KBM-7 (cell line): Measurements from ENCODE around the gene TCTN1.

Experiments used
- DNase-seq: peaks from one replicate; pipeline ENCODE4 v3.0.0-alpha.2; 2015
- in situ Hi-C: fragments of 300-500 bp; cut with MboI; formaldehyde crosslinking; loops from 2 replicates; pipeline ENCODE4 v1.14.3; 2020; ENCODE audit warnings: low sequenced_read_pairs, low pct_unique_long_range_greater_than_20kb, mixed read lengths

The TCTN1 gene

DNA sequence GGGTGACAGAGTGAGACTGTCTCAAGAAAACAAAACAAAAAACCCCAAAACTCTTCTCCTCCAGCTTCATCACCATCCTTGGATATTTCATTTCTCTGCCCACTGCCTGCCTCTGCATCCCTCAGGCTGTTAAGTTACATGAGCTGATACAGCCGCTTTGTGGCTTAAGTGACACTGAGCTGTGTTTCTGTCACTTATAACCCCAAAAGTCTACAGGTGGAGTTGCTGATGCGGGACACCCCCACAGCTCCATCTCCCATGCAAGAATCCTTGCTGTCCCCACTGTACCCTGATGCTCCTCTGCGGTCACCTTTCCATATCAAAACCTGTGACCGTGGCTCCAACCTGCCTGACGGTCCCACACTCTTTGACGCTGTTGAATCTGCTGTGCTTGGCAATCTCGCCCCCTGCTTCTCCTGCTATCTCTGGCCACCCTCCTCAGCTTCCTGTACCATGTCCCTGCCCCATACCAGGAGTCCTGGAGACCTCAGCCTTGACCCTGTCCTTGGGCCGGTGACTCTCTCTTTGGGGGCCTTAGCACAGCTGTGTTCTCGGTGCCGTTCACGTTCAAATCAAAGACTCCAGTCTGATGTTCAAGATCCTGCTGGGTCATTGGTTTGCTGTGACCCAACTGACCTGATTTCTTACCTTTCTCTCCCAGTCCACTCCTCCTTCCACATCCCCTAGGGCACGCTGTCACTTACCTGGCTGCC lies 54.7 kb downstream of the TCTN1 start:
- in situ Hi-C loops, result no loop called here
- no peak for DNase-seq

DNA sequence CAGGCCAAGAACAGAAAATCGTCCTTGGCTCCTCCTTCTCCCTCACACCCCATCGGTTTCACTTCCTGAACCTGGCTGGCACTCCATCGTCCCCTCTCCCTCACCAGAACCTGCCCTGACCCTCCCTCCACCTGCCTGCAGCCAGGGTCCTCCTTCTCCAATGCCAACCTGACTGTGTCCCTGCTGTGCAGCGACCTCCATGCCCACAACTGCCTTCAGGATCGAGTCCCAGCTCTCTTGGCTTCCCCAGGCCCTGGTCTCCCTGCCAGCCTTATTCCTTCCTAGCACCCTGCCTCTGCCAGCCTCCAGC lies 55.2 kb downstream of the TCTN1 start:
- in situ Hi-C loops, result no loop called here

DNA sequence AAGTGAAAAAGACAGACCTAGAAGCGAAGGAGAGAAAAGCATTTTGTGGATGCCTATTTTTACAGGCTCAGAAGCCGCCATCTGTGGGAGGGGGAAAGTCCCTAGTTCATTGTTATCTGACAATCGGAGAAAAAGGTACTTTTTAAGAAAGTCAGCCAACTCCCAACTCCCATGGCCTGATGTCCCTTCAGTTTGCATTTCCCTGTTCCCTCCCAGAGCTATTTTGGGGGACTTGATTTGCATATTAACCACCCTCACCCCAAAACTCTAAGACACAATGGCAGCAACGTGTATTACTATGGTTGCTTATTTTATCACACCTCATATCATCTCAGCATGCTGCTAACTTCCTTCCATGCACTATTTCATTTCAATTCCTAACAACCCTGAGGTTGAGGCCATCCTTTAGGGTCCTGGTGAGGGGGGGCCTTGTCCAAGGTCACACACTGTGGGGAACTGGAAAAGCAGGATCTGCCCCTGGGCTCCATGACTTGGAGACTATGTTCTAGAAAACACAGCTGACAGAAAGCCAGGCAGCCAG lies 56.3 kb downstream of the TCTN1 start:
- in situ Hi-C loops, result no loop called here
- no peak for DNase-seq

More for the DNA sequence above, 55.2 kb downstream of the TCTN1 start:
- DNase-seq, result no peak

DNA sequence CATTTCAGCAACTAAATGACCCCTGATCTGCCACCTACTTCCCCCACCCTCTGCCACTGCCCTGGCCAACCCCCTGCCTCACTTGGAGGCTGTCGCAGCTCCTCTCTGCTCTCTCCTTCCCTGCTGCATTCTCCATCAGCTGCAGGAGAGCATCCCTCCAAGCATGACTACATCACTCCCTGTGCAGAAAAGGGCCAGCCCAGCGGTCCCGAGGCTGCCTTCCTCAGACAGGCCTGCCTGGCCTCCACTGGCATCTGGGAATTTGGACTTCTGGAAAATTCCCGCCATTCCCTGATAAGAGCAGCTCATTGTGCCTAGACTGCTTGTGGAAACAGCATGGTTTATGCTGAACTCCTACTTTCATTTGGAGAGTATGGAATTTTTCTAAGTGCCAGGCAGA lies 62.2 kb downstream of the TCTN1 start:
- no peak for DNase-seq

DNA sequence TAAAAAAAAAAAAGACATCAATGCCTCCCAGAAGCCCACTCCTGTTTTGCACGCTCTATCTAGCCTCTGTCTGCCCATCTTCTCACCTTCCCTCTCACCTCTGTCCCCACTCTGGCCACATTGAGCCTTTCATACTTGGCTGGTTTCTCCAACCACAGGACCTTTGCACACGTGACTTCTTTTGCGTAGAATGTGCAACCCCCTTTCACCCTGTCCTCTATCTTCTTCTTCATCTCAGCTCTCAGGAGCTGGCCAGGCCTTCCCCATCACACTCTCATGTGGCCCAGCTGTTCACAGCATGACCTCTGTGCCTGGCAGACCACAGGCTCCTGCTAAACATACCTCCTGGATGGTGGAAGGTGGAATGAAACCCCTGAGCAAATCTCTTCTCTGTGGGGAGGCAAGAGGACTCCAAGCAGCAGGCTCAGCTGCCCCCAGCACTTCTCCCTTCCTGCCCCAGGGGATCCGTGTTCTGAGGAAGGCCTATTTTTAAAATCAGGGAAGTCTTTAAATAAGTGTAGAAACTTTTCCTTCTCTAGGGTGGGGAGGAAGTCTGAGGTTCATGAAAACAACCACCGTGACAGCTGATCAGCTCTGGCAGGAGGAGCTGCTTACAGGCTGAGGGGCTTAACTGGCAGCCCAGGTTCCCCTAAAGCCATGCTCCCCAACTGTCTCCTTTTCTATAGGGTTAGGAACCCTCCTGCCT lies 63.4 kb downstream of the TCTN1 start:
- in situ Hi-C loops, result no loop called here
- peak; percentile 86 for DNase-seq

More for the DNA sequence above, 62.2 kb downstream of the TCTN1 start:
- in situ Hi-C loops, result no loop called here

DNA sequence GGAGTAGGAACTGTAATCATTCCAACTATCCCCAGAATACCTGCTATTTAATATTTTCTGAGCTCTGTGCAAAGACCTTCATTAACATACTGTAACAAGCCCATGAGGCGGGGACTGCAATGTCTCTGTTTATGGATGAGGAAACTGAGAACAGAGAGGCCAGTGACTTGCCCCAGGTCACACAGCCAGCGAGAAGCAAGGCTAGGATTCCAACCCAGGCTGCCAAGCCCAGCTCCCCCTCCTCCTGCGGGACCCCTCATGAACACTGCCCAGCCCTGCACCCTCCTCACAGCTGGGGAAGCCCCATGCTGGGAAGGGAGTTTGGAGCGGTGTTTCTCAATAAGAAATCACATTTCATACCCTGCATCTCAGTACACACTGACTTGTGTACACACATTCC lies 64.1 kb downstream of the TCTN1 start:
- in situ Hi-C loops, result no loop called here

DNA sequence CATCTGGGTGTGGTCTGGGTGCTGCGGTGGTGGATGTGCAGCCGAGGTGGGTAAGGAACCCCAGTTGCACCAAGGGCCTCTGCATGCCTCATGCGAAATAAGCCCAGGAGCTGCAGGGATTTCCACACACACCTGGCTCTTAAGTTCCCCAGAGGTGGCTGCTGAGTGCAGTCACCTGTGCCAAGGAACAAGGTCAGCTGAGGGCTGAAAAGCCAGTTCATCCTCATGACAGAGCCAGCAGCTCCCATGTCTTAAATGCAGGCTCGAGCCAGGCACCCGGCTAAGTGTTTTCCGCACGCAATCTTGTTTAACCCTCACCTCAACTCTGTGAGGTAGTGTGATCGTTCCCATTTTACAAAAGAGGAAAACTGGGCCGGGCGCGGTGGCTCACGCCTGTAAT lies 65.3 kb downstream of the TCTN1 start:
- in situ Hi-C loops, result no loop called here
- no peak for DNase-seq

More for the DNA sequence above, 64.1 kb downstream of the TCTN1 start:
- DNase-seq, result no peak

DNA sequence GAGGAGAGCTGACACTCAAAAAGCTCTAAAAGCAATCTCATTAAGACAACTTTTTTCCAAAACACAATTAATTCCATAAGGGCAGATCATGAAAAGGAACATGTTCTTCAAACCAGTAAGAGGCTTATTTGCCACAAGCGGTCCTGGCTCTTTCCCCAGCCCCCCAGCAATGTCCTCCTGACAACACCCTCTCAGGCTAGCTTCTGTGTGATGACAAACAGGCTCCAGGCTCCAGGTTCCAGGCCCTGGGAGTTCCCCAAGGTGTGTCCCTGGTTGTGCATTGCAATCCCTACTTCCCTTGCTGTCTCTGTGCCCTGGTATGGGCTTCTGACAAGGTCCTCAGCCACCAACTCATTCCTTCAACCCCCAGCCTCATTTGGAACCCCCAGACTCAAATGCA lies 66.1 kb downstream of the TCTN1 start:
- in situ Hi-C loops, result no loop called here
- no peak for DNase-seq

DNA sequence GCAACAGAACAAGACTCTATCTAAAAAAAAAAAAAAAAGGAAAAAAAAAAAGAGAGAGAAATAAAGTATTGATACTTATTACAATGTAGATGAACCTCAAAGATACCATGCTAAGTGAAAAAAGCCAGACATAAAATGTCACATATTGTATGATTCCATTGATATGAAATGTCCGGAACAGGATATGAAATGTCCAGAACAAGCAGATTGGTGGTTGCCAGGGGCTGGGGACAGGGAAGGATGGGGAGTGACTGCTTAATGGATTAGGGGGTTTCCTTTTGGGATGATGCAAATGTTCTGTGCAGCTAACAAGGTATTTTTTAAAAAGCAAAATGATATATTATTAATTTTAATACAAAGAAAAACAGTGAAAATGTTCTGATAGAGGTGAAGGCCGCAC lies 70.0 kb downstream of the TCTN1 start:
- in situ Hi-C loops, result no loop called here
- DNase-seq, result no peak

DNA sequence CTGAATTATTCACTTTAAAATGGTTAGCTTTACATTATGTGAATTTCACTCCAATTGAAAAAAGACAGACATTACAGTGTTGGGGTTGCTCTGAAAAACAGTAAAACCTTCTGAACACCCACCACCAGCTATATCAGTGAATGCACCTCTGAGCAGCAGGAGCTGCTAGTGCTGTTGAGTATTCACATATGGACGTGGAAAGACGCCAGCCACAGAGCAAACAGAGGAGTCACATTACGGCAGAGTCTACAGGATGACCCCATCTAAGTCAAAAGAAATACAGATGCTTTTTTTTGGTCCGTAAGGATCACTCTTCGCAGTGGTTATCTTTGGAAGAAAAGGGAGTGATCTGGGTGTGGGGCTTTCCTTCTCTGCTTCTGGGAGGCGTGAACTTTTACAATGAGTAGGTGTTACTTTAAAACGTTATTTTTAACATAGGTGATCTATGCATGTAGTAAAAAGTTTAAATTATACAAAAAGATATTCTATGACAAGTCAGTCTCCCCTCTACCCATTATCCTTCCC lies 70.4 kb downstream of the TCTN1 start:
- no peak for DNase-seq
- in situ Hi-C loops, result no loop called here

DNA sequence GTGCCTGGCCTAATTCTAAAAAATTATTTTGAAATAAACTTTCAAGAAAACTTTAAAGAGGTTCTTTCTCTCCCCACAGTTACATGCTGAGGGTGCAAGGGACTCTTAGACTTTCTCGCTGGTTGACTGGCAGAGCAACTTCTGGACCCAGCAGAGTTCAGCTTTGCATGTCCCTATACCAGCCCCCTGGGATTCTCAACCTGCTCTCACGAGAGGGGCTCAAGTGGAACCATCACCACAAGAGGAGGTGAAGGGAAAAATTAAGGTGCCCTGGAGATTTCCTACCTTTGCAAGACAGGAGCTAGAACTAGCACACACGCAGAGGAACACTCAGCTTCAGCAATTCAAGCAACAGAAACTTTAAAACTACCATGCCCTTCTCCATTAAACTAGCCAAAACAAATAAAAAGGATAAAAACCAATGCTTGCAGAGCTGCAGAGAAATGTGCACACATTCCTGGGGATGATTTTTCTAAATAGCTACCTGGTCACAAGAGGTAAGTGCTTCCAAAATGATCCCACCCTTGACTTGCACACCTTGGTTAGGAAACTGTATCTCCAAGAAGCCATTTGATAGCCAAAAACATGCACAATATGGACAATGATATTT lies 72.5 kb downstream of the TCTN1 start:
- in situ Hi-C loops, result no loop called here
- no peak for DNase-seq

DNA sequence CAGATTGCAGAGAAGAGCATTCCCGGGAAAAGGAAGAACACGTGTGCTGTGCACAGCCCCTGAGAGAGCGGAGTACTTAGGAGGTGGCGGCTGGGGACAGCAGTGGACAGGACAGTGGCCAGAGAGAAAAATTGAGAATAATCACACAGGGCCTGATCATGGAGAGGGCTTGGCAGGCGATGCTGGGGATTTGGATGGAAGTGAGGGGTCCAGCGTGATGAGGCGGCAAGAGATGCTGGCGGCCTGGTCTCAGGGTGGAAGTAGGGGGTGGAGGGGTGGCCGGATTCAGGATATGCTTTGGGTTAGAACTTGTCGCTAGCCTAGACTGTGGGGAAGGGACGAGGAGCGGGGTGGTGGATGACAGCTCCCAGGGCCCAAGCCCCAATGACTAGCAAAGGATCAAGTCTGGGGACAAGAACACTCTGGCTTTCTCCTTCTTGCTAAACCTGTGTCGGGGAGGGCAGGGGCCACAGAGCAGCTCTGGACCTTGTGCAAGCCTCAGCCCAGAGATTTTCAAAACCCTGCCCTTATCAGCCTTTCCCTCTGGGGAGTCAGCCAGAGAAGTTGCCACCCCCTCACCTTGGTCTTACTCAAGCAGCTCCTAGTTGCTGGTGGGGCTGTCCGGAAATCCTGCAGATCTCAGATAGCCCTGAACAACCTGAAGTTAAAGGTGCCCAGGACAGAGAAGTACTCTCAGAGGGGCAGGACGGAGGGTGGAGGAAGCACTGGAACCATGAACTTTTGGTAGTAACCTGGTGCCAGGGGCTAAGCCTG lies 73.7 kb downstream of the TCTN1 start:
- in situ Hi-C loops, result no loop called here
- DNase-seq, result peak; percentile 47

DNA sequence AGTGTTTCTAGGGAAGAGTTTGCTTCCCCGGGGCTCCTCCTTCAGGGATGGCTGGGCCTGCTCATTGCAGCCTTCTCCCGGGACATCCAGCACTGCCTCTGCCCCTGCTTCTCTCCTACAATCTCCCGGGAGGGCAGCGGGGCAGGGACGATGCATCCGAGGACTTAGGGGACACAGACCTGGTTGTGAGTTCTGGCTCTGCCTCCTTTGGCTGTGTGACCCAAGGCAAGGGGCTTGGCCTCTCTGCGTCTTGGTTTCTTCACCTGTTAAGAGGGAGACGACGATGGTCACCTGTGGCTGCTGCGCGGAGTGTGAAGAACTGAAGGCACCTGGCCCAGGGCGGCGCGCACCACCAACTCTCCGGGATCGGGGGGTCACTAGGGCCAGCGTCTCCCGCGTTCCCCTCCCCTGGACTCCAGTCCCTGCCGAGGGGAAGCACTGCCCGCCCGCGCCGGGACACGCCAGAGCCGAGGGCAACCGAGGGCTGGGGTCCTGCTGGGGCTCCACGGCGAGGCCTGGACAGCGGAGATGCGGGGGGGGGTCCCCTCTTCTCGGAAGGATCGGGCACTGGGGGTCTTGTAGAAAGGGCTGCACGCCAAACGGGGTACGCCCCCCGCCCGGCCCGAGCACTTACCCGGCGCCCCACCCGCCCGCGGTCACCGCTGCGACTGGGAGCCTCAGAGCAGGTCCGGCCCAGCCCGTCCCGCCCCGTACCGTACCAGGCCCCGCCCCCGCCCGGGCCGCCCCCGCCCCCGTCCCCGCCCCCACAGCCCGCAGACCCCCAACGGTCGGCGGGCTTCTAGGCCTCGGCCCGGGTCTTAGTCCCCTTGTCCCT lies 74.7 kb downstream of the TCTN1 start, which contains the start of gene HVCN1:
HVCN1 (minus strand) TSS at position 670 of the 835 bp plus-strand sequence. CDS start 5,870 bp downstream, outside the sequence.
- in situ Hi-C loops, result no loop called here
- no peak for DNase-seq

DNA sequence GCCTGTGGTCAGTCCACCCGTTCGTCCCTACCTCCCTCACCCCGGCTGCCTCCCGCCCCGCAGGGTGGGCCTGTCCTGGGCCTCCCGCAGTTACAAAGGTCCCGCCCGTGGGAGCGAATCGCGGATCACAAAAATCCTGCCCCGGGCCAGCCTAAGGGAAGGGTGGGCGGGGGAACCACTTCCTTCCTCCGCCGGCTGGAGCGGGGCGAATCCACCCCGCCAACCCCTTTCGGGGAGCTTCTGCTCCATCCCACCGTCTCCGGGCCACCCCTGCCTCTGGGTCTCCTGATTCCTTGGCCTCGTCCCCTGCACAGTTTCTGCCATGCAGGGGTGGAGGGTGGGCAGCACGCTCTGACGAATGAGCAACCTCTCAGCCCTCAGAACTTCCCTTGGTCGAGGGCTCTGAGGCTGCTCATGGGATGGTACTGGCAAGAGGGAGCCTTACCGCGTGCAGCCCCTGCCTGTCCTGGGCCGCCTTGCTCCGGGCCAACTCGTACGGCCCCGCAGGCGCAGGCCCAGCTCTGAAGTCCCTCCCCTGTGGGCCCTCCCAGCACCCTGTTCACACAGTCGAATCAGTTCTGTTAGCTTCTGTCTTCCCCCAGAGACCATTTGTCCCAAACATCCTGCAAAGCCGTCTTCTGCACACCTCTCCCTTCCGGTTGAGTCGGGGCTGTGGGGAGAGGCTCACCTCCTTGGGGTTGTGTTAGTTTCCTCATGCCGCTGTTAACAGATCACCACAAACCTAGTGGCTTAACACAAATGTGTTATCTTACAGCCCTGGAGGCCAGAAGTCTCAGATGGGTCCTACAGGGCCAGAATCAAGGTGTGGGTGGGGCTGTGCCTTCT lies 75.6 kb downstream of the TCTN1 start:
- DNase-seq, result peak; percentile 74
- in situ Hi-C loops, result no loop called here

DNA sequence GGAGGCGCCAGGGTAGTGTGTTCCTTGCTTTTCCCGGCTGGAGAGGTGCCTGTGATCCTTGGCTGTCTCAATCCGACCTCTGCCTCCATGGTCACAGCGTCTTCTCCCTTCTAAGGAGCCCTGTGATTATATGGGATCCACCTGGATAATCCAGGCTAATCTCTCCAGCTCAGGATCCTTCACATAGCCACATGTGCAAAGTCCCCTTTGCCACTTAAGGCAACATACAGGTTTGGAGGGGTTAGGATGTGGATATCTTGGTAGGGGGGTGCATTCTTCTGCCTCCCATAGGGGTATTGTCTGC lies 76.2 kb downstream of the TCTN1 start:
- DNase-seq, result no peak
- in situ Hi-C loops, result no loop called here

DNA sequence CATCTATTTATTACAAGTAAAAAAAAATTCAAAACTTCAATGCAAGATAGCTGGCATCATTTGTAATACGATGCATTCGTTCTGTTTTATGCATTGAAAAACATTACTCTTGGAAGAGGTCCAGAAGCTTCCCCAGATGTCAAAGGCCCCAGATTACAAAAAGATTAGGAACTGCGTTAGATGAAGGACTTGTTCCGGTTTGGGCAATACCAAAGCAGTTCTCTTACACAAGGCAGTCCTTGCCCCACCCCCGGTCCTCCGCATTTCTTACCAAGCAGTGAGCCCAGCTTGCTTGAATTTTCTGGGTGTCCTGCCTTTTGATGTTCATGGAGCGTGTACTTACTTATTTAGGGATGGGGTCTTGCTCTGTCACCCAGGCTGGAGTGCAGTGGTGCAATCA lies 79.8 kb downstream of the TCTN1 start:
- in situ Hi-C loops, result no loop called here
- peak; percentile 76 for DNase-seq

DNA sequence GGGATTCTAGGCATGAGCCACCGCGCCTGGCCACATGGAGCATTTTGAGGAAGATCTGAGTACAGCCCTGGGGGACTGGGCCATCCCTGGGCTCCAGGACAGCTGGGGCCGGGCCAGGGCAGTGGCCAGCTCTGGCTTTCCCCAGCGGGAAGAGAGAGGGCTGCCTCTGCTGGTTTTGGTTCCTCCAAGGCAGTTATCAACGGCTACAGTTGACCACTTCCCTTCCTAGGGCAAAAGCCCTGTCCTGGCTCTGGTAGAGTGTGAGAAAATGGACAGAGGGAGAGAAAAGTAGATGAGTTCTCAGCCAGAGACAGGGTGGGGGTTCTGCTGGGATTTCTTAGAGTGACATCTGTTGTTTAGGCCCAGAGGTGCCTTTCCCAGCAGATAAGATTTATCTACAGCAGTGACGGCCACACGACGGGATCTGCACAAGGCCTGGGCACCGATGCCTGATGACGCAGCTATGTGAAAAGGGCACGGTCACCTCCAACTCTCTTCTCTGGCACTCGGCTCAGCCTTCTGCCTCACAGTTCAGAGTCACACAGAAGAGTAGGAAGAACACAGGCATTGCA lies 80.5 kb downstream of the TCTN1 start:
- DNase-seq, result no peak
- in situ Hi-C loops, result no loop called here
